GM18951 (cell line): ENCODE measurements around the gene MYO5C.
A peak's percentile ranks its signal among the peaks of the same experiment; 100 is the strongest.

Source experiments
- POLR2A ChIP-seq: IDR thresholded peaks from 4 replicates; pipeline ENCODE4 v1.6.1; 2011; ENCODE audit warnings: mild to moderate bottlenecking; ENCODE audit not compliant: insufficient read length, insufficient read depth; ENCODE audit errors: extremely low read depth
- in situ Hi-C: fragments of 300-500 bp; cut with MboI; formaldehyde crosslinking; loops from one replicate; pipeline ENCODE4 v1.12.0; 2022; ENCODE audit warnings: low sequenced_read_pairs, mixed read lengths, inconsistent platforms; ENCODE audit not compliant: unreplicated experiment

Gene MYO5C

DNA sequence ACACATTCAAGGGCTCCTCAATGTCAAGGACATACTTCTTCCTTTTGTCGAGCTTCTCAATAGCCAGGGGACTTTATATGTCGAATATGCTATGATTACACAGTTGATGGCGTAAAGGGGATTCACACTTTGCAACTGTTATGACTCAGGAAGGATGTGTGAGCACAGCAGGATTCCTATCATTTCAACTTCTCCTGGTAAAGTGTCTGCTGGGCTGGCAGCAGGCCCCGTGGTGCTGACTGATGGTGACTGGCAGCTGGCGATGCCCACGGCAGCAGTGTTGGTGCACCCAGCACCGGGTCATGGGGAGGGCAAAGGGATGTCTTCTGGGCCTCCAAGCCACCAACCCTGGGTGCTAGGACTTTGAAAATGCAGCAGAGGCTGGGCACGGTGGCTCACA, 59.6 kb downstream of the MYO5C start:
- in situ Hi-C loops: no loop called here

DNA sequence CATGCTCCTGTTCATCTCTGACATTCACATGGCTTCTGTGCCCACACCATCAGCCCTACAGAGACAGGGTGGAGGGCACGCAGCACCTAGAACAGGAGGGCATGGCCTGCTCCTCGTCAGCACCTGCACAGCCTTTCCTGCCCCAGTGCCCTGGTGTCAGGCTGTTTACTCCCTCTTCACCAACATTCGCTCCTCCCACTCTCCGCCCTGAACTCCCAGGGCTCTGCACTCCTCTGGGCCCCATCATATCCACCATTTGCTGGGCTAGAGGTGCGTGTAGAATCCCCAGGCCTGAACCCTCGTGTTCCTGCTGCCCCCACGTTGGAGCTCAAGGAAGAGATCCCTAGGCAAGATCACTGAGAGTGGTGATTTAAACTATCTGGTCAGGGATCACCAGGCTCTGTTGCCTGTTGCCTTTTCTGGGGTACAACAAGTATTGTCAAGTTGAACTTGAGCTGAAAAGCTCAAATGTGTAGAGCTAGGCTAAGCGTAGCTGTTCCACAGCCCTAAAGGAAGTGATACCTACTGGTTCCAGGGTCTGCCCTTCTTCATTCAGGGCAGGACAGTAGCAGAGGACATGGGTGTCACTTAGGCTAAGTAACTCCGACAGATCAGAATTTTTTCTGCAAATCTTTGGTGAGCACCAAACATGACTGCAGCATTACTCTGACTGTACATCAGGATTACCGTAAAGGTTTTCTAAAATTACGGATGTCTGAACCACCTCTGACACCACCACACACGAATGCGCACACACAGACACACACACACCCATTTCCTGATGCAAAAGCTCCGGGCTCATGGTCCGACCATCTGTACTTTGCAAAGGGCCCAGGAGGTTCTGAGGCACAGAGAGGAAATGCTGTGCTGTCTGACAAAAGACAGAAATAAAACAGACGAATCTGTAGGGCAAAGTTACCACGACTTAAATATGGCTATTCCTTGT, 60.7 kb downstream of the MYO5C start:
- in situ Hi-C loops: no loop called here
- peak; percentile 41 for TF ChIP-seq POLR2A

More for the DNA sequence above, 59.6 kb downstream of the MYO5C start:
- no peak for TF ChIP-seq POLR2A

DNA sequence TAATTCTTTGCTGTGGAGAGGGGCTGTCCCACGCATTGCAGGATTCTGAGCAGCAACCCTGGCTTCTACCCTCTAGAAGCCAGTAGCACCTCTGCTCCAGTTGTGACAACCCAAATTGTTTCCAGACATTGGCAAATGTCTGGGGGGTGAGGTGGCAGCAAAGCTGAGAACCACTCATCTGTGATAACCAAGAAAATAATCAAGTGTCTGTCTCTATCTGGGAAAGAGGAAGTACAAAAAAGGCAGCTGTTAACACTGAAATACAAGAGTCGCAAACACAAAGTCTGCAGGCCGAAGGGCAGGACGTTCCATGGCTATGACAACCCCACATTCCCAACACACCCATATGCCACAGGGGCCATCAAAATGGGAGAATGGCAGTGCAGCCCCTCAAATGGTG, 62.2 kb downstream of the MYO5C start:
- no peak for TF ChIP-seq POLR2A
- in situ Hi-C loops: no loop called here

DNA sequence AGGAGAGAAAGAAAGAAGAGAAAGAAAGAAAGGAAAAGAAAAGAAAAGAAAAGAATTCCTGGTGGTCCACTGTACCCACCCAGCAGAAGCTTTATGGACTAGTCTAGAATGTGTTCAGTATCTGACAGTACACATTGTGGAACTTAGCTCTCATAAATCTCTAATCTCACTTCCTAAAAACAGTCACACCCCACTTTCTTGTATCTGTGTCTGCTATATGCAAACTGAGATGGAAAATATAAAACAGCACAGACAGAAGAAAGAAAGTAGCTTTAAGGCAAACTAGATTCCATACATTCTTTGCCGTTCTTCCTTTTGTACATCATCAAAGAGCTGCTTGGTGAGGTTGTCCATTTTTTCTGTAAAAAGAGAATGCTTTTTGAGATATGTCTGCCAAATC, 63.3 kb downstream of the MYO5C start:
- no peak for TF ChIP-seq POLR2A
- in situ Hi-C loops: no loop called here

DNA sequence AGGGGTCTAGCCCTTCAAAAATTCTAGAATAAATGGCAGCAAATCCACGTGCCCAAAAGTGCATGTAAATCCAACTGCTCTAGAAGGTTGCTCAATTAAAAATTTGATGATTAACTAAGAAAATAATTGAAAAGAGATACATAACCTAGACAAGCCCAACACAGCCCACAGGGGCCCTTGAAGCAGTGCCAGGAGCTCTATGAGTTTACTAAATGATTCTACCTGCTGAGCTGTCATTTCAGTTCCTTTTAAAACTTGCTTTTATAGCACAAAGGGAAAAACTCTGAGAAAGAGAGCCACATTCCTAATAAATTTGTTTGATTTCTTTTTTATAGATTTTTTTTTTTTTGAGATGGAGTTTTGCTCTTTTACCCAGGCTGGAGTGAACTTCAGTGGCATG, 65.5 kb downstream of the MYO5C start:
- in situ Hi-C loops: no loop called here
- no peak for TF ChIP-seq POLR2A

DNA sequence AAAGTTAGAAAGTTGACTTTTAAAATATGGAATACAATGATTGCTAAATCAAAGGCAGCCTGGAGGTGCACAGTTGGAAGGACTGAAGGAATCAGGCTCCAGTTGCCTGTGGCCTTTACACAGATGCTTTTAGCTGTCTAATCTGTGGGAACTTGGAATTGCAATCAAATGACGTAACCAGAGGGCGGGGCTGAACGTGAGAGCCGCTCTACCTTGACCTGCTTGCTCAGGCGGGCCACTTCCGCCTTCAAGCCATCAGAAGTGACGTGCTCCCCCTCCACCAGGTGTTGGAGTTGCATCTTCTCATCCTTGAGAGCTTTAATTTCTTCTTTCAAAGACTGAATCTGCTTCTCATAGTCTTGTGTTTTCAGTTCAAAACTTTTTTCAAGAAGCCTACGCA, 66.7 kb downstream of the MYO5C start:
- TF ChIP-seq POLR2A: no peak
- in situ Hi-C loops: no loop called here

DNA sequence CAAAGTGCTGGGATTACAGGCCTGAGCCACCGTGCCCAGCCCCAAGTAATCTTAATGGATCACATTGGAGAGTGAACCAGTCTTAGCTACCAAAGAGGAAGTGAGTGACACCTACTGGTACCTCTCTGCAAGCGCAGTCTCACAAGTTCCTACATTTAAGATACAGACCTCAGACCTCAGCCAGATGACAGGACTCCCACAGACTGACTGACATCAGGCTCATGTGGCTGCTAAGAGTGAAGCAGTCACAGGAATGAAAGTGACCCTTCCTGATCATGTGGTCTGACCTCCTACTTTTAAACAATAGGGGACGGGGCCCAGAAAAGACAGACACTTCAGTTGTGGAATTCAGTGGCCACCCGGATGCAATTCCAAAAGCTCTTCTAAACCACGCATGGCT, 68.1 kb downstream of the MYO5C start:
- in situ Hi-C loops: no loop called here

DNA sequence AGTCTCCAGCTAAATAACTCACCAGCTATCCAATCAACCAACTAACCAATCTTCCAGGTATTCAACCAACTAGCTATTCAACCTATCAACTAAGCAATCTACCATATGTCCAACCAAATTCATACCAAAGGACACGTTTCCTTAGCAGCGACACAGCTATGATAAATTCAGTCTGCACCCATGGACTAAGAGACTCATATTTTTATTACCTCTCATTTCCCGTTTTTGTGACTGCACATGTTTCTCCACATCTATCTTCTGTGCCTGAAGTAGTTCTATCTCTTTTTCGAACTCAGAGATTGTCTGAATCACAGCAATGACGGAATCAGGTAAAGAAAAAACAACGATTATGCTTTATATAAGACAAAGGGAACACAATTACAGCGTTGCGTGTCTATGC, 70.4 kb downstream of the MYO5C start:
- no peak for TF ChIP-seq POLR2A
- in situ Hi-C loops: no loop called here

More for the DNA sequence above, 68.1 kb downstream of the MYO5C start:
- no peak for TF ChIP-seq POLR2A

DNA sequence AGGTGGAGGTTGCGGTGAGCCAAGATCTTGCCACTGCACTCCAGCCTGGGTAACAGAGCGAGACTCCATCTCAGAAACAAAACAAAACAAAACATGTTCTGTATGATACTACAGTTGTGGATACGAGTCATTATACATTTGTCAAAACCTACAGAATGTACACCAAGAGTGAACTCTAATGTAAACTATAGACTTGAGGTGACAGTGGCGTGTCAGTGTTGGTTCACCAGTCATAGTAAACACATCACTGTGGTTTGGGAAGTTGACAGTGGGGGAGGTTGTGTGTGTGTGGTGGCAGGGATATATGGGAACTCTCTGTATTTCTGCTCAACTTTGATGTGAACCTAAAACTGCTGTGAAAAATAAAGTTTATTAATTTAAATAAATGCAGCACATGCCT, 71.4 kb downstream of the MYO5C start:
- in situ Hi-C loops: no loop called here
- TF ChIP-seq POLR2A: no peak

DNA sequence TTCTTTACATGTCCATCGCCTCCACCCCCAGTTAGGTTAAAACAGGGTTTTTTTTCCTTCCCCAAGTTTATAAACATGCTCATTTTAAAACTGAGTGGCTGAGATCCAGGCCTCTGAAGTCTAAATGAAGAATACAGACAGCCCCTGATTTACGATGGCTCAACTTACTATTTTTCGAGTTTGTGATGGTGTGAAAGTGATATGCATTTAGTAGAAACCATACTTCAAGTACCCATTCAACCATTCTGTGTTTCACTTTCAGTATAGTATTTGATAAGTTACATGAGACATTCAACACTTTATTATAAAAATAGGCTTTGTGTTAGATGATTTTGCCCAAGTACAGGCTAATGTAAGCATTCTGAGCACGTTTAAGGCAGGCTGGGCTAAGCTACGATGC, 73.9 kb downstream of the MYO5C start:
- no peak for TF ChIP-seq POLR2A
- in situ Hi-C loops: no loop called here

DNA sequence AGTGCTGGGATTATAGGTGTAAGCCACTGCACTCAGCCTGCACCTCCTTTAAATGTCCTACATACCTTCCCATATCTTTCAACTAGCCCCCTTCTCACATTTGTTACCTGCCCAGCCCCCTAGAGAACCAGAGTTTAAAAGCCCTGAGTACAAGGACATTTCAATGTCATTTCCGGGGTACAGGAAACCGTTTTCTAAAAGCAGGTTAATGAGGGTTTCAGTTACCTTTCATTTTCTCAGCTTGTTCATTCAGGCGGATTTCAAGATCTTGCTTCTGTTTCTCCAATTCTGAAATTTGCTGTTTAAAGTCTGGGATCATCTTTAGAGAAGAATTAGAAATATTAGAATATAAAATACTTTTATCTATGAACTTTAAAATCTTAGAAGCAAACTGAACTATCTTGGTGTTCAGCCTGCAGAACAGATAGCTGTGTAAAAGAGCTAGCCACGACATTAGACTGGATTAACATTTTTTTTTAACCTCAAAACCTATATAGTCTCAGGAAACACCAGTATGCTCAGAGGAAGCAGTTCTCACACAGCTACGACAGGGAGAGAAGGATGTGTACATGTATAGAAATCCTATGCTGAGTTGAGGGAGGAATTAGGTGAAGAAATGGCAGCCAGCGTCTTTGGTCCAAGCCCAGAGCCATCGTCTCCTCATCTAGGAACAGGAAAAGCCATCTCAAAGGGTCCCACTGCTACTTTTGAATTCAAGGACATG, 74.5 kb downstream of the MYO5C start:
- peak; percentile 17 for TF ChIP-seq POLR2A
- in situ Hi-C loops: no loop called here

DNA sequence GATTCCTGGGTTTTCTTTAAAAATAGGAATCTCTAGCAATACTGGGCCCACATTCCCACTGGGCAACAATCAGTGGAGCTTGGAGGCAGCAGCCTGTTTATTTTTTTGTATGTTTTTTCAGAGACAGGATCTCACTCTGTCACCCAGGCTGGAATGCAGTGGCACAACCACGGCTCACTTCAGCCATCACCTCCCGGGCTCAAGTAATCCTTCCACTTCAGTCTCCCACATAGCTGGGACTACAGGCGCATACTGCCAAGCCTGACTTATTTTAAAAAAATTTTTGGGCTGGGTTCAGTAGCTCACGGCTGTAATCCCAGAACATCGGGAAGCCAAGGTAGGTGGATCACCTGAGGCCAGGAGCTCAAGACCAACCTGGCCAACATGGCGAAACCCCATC, 75.4 kb downstream of the MYO5C start:
- in situ Hi-C loops: no loop called here
- no peak for TF ChIP-seq POLR2A

DNA sequence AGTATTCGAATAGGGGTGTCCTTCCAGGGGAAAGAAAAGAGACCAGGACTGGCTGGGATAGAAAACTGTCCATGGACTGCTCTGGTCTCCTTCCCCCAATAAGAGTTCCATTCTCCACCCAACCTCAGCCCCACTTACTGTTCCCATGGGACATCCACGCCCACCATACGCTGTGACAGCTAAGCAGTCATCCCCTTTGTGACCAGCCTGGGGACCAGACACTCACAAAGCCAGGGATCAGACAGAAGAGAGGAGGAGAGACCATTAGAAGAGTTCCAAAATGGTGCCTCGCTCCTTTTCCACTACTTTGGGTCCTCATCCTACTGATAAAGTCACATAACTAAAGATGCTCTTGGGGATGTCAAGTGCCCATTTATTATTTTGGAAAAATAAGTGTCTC, 76.8 kb downstream of the MYO5C start:
- in situ Hi-C loops: no loop called here
- no peak for TF ChIP-seq POLR2A

DNA sequence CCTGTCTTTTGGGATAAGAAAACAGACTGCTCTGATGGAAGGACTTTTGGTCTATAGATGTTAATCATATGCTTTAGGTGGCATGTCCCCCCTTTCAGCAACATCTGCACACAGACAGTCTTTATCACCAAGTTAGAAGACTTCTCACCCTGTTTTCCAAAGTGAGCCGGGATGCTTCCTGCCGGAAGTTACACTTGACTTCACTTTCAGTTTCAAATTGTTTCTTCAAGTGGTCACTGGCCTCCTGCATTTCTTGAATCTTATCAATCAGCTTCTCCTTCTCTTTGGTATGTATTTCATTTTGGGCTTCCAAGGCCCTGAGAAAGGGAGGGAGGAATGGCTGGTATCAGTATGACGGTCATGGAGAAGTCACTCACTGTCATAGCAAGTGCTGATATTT, 77.2 kb downstream of the MYO5C start:
- in situ Hi-C loops: no loop called here
- TF ChIP-seq POLR2A: no peak

DNA sequence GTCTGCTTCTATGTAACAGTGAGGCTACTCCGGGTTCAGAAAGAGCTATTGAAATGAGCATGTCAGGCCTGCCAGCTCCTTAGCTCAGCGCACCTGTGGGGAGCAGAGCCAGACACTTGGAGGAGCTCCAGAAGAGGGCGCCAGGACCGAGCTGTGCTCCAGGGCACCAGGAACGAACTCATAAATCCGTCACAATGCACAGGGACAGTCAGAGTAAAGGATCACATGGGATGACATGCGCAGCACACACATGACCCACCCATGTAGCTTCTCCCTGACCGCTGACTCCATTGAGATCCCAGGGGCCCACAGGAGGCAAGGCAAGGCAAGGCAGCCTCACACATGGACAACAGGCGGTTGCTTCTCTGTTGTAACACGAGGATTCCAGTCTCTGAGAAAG, 78.4 kb downstream of the MYO5C start:
- in situ Hi-C loops: no loop called here

More for the DNA sequence above, 78.4 kb downstream of the MYO5C start:
- TF ChIP-seq POLR2A: no peak
